Keratinocyte (primary cell): ENCODE measurements around the gene PLPP3. TPM values are rescaled to one million over a fixed set of nuclear protein-coding genes. Genes with fewer than 3 reads are reported as not detected.

Experiments used
- DNase-seq: peaks from one replicate; pipeline ENCODE4 v3.0.0-alpha.2; 2011; ENCODE audit warnings: low read depth, missing footprints, low spot score
- FAIRE-seq: peaks from 2 replicates; lab custom pipeline; 2011; peaks lifted over from hg19 to GRCh38; lab: Jason Lieb, UNC
- H2AFZ ChIP-seq: 2 replicates; pipeline ENCODE4 v1.6.0; 2012; ENCODE audit warnings: low read length, control low read depth, inconsistent platforms; ENCODE audit not compliant: control insufficient read depth
- H3K27ac ChIP-seq: 2 replicates; pipeline ENCODE4 v1.5.1; 2011; ENCODE audit warnings: low read length; ENCODE audit not compliant: control insufficient read depth, insufficient read depth
- H3K27me3 ChIP-seq: 3 replicates; pipeline ENCODE4 v1.6.0; 2011; ENCODE audit warnings: low read length; ENCODE audit not compliant: control insufficient read depth, insufficient read depth; ENCODE audit errors: extremely low read depth
- H3K36me3 ChIP-seq, 2 experiments: 2 replicates in 1 of 2; 3 replicates in 1 of 2; pipeline ENCODE4 v1.5.1; 2011; ENCODE audit warnings: low read length in 2 of 2, mild to moderate bottlenecking in 1 of 2; ENCODE audit not compliant: control insufficient read depth in 2 of 2, insufficient read depth in 2 of 2; ENCODE audit errors: extremely low read depth in 1 of 2
- H3K4me1 ChIP-seq: 3 replicates; pipeline ENCODE4 v1.5.1; 2011; ENCODE audit warnings: low read length; ENCODE audit not compliant: control insufficient read depth, insufficient read depth; ENCODE audit errors: extremely low read depth
- H3K4me2 ChIP-seq: 3 replicates; pipeline ENCODE4 v1.6.0; 2011; ENCODE audit warnings: low read depth, low read length; ENCODE audit not compliant: control insufficient read depth, insufficient read depth; ENCODE audit errors: extremely low read depth
- H3K4me3 ChIP-seq, 3 experiments: fragments of 200-600 bp in 1 of 3; sonication (generic) in 1 of 3; 2 replicates in 2 of 3; 3 replicates in 1 of 3; pipeline ENCODE4 v1.5.1; 2011 to 2016; ENCODE audit warnings: low read length in 3 of 3, mild to moderate bottlenecking in 3 of 3, control low read depth in 2 of 3, inconsistent platforms in 1 of 3, low read depth in 1 of 3, mixed read lengths in 1 of 3, mixed run types in 1 of 3, moderate library complexity in 1 of 3; ENCODE audit not compliant: control insufficient read depth in 2 of 3, insufficient read depth in 2 of 3; ENCODE audit errors: extremely low read depth in 1 of 3
- H3K79me2 ChIP-seq: 2 replicates; pipeline ENCODE4 v1.6.0; 2012; ENCODE audit warnings: low read length; ENCODE audit not compliant: control insufficient read depth, insufficient read depth
- H3K9ac ChIP-seq: 3 replicates; pipeline ENCODE4 v1.6.0; 2011; ENCODE audit warnings: low read length; ENCODE audit not compliant: control insufficient read depth, insufficient read depth; ENCODE audit errors: extremely low read depth
- H3K9me1 ChIP-seq: 3 replicates; pipeline ENCODE4 v1.6.0; 2011; ENCODE audit warnings: low read length; ENCODE audit not compliant: control insufficient read depth, insufficient read depth; ENCODE audit errors: extremely low read depth
- H3K9me3 ChIP-seq: 2 replicates; pipeline ENCODE4 v1.5.1; 2012; ENCODE audit warnings: low read depth, low read length; ENCODE audit not compliant: control insufficient read depth
- H4K20me1 ChIP-seq: 3 replicates; pipeline ENCODE4 v1.6.0; 2011; ENCODE audit warnings: low read length; ENCODE audit not compliant: control insufficient read depth, insufficient read depth; ENCODE audit errors: extremely low read depth
- CTCF ChIP-seq, 3 experiments: IDR thresholded peaks in 1 of 3; conservative IDR thresholded peaks in 1 of 3; optimal IDR thresholded peaks in 1 of 3; 2 replicates in 2 of 3; 3 replicates in 1 of 3; pipeline versions ENCODE3 to v1.5.1; 2011; ENCODE audit warnings: low read length in 3 of 3, mild to moderate bottlenecking in 3 of 3, moderate library complexity in 2 of 3, control low read depth in 1 of 3, inconsistent platforms in 1 of 3; ENCODE audit not compliant: insufficient read depth in 2 of 3; ENCODE audit errors: extremely low read depth in 1 of 3
- EZH2 ChIP-seq: IDR thresholded peaks from one replicate; pipeline ENCODE4 v1.6.1; 2012; ENCODE audit warnings: inconsistent platforms, mild to moderate bottlenecking, low read length, moderate library complexity
- dilution Hi-C: fragments of 300-500 bp; cut with MboI; formaldehyde crosslinking; loops from one replicate; pipeline ENCODE4 v1.7.0; 2020; ENCODE audit warnings: low sequenced_read_pairs; ENCODE audit not compliant: extremely low pct_ligation_motif_present
- polyA plus RNA-seq, 5 experiments: library from polyadenylated mRNA; depleted of rRNA in 3 of 5; stranded (reverse) in 3 of 5; stranded (forward) in 1 of 5; unstranded in 1 of 5; fragments of >200 nt; gene quantifications; 1 replicate in 1 of 5; 2 replicates in 3 of 5; 3 replicates in 1 of 5; pipeline versions ENCODE4 v1.2.1 to v1.2.3, GENCODE V29; 2011 to 2012; ENCODE audit warnings: missing spikeins in 2 of 5, low read depth in 1 of 5, low replicate concordance in 1 of 5

PLPP3 gene
- polyA plus RNA-seq, 1 donor (not counting 4 experiments of a cell fraction or from before 2014, with no cell fraction given), result 4.0 TPM

GRCh38 chr1:56510642-56511021 is 68.7 kb downstream of the PLPP3 start:
- dilution Hi-C loops, result no loop called here
- peaks cover 33% of the 10 kb centered on the region for H3K4me1 ChIP-seq
- no peak overlapping the region for H3K4me3 ChIP-seq
- H3K9me1 ChIP-seq, result no peaks in the 10 kb centered on the region
- H3K9ac ChIP-seq, result no peak overlapping the region
- no peak overlapping the region for H3K27ac ChIP-seq
- H3K79me2 ChIP-seq, result no peaks in the 10 kb centered on the region
- TF ChIP-seq CTCF (optimal IDR thresholded peaks at IDR 0.05 in 1 of 3, IDR thresholded peaks at IDR 0.05 in 1 of 3, conservative IDR thresholded peaks at IDR 0.05 in 1 of 3; ENCODE audit: extremely low read depth in 1 of 3, insufficient read depth in 2 of 3, low read length in 3 of 3) (no peak), EZH2 (no peak)
- no peak overlapping the region for H2AFZ ChIP-seq
- H3K36me3 ChIP-seq, result no peaks in the 10 kb centered on the region
- H3K27me3 ChIP-seq, result no peaks in the 10 kb centered on the region
- no peak overlapping the region for H3K4me2 ChIP-seq
- no peak for FAIRE-seq
- H4K20me1 ChIP-seq, result no peaks in the 10 kb centered on the region
- no peaks in the 10 kb centered on the region for H3K9me3 ChIP-seq
- no peak for DNase-seq

- Histone ChIP-seq H3K4me3 (no peak overlapping the region), H3K27me3 (no peaks in the 10 kb centered on the region), H3K9me1 (no peaks in the 10 kb centered on the region), H4K20me1 (no peaks in the 10 kb centered on the region), H3K79me2 (no peaks in the 10 kb centered on the region), H3K4me2 (no peak overlapping the region), H2AFZ (no peak overlapping the region), H3K27ac (no peak overlapping the region), H3K9me3 (no peaks in the 10 kb centered on the region), H3K36me3 (no peaks in the 10 kb centered on the region), H3K4me1 (peaks cover 33% of the 10 kb centered on the region), H3K9ac (no peak overlapping the region)
- FAIRE-seq (no peak), DNase-seq (no peak)
- dilution Hi-C loops, result no loop called here
- TF ChIP-seq CTCF (optimal IDR thresholded peaks at IDR 0.05 in 1 of 3, IDR thresholded peaks at IDR 0.05 in 1 of 3, conservative IDR thresholded peaks at IDR 0.05 in 1 of 3; ENCODE audit: extremely low read depth in 1 of 3, insufficient read depth in 2 of 3, low read length in 3 of 3), result no peak
- TF ChIP-seq EZH2, result no peak
These were observed 69.4 kb downstream of the PLPP3 start for GRCh38 chr1:56509713-56510641.
